HG03159 (cell line): ENCODE data around the gene CNPY2.
"Not testable (repeated sequence)": the region's sequence is repeated elsewhere in the genome, so short reads cannot be mapped to it uniquely, and the experiment has no call there.

Experiments
- ATAC-seq: cut with Tn5 transposase; IDR thresholded peaks from one replicate; pipeline ENCODE4 v1.9.1; 2021; ENCODE audit warnings: mild to moderate bottlenecking, moderate library complexity; ENCODE audit not compliant: unreplicated experiment

The CNPY2 gene

DNA sequence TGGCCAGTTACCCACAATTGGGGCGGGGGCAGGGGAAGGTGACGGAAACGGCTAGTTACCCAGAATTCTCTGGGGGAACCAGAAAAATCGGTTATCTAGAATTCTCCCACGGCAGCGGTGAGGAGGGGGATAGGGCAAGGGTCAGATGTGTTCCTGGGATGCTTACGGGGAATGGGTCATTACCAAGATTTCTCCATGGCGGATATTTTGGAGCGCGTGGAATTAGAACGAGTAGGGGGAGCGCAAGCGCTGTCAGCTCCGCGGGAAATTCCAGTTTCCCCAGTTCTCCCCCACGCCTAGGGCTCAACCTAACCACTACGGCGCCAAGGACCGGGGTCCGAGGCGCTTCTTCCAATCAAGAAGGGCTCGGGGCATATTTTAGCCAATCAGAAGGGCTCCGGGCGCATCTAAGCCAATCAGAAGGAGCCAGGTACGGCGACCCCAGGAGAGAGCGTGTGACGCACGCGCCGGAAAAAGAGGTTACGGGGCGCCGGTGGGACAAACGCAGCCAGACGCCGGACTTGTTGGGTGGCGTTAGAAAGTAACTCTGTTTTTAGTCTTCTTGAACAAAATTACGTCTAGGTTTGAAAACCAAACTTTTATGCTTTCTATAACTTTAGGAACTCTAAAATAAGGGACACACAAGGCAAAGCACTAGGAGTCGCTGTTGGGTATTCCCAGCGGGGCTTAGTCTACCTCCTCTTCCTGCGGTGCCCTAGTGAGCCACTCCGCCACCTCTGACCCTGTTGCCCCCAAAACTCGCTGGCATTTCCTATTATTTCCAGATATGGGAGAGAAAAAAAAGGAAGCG, 18.1 kb upstream of the CNPY2 start, which contains the start of gene PAN2:
Gene PAN2 (minus strand): TSS at position 322 of the 811 bp plus-strand sequence. CDS start 906 bp downstream, outside the sequence.
- peak; percentile 95 for ATAC-seq

DNA sequence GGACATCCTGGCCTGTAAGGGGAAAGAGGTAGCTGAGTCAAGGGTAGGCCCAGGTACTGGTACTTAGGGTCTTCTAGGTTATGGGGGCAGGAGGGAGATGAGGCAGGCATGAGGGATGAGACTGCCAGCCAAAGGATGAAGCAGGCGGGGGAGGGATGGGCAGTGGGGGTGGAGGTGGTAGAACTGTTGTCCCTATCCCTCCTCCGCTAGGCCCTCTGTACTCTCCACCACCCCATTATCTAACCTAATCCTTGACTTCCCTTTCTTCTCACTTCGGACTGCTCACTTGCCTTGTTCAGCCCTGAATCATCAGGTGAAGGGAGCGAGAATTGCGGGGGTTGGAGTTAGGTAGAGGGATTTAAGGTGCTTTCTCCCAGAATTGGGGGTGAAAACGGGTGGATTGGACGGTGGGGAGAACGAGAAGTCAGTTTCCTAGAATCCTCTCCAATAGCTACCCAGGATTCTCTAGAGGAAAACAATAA, 17.4 kb upstream of the CNPY2 start:
- ATAC-seq = no peak

DNA sequence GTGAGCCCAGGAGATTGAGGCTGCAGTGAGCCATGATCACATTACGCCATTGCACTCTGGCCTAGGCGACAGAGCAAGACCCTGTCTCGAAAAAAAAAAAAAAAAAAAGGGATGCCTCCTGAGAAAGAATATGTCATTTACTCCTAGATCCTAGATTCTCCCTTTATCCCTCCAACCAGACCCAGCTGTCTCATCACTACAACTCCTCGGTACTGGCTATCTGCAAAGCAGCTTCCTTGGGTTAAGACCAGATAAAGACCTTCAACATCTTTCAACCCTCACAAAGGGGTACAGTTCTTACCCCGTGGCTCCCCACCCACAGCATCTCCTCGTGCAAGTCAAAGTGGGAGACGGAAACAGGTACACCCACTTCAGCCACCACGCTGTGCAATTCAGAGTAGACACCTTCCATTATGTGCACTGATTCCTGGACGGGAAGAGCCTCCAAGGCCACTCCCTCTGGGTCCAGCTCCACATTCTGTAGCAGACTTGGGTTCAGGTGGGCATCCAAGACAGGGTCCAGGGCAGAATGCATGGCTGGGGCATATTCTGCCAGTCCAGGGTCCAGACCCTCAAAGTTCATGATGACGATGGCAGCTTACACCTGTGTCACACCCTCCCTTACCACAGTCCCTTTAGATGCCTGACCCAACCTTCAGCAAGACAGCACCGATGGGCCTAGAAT, 16.9 kb upstream of the CNPY2 start:
- ATAC-seq = no peak

DNA sequence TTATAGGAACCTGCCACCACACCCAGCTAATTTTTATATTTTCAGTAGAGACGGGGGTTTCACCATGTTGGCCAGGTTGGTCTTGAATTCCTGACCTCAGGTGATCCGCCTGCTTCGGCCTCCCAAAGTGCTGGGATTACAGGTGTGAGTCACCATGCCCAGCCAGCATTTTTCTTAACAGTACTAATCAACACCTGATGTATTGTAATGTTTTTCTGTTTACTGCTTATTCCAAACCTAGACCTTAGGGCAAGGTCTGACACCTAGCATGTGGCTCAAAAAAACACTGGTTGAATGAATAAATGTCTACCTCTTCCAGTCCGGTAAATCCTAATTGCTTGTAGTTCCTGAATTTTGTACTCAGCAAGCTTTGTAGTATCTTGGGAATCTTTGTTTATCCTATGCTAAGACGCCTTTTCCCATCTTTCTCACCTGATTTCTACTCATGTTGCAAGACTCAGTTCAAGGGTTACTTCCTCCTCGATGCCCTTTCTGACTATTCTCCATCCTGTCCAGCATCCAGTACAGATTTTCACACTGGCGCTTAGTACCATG, 15.2 kb upstream of the CNPY2 start:
- ATAC-seq = no peak

DNA sequence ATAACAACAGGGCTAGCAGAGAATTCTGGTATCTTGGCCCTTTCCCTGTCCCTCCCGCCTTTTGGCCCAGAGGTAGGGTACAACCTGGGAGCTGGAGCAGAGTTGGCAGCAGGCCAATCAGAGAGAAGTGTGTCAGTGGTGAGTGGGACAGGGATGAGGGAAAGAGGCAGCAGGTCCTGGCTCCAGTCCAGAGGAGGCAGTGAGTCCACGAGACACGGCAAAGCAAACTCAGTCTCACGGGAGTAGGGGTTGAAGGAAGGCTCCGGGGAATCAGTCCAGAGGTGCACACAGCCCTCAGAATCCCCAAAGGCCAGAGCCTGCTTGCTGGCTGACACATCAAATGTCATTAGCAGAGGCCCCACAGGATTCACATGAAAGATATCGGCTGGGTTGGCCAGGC, 10.7 kb upstream of the CNPY2 start:
- no peak for ATAC-seq

DNA sequence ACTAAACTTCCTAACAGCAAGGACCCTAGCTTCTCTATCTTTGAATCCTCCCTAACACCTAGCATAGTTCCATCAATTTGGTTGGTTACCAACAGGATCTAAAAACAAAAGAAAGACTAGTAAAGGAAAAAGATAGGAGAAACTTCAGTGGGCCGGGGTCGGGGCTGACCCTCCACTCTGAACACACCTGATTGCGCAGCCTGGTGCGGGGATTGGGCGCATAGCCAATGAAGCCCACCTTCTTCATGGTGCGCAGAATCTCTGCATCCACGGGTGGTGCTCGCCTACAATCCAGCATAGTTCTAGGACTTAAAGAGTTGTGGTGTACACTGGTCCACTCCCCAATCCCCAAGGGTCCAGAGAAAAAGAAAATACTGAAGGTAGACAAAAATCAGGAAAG, 10.3 kb upstream of the CNPY2 start:
- ATAC-seq = no peak

DNA sequence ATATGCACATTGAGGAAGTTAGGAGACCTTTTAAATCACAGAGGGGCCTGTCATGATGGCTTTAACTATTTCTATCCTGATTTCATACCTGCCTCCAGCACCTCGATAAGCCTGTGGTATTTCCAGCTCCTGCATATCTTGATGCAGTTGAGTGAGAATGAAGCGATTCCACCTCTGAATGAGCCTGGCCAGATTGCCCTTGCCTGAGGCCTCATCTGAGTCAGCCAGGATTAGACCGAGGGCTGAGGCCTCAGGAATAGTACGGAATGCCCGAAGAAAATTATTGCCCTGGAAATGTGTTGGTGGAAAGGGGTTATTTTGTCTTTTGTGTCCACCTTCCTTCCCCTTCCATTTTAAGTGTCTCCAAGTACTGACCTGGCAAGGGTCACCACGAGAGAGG, 8.4 kb upstream of the CNPY2 start:
- ATAC-seq = no peak

DNA sequence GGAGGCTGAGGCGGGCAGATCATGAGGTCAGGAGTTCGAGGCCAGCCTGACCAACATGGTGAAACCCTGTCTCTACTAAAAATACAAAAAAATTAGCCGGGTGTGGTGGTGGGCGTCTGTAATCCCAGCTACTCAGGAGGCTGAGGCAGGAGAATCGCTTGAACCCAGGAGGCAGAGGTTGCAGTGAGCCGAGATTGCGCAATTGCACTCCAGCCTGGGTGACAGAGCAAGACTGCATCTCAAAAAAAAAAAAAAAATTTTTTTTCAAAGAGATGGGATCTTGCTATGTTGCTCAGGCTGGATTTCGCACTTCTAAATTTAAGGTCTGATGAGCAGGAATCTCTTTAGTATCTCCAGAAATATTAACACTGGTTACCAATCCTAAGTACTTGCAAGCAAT, 5.8 kb upstream of the CNPY2 start:
- not testable (repeated sequence) for ATAC-seq

DNA sequence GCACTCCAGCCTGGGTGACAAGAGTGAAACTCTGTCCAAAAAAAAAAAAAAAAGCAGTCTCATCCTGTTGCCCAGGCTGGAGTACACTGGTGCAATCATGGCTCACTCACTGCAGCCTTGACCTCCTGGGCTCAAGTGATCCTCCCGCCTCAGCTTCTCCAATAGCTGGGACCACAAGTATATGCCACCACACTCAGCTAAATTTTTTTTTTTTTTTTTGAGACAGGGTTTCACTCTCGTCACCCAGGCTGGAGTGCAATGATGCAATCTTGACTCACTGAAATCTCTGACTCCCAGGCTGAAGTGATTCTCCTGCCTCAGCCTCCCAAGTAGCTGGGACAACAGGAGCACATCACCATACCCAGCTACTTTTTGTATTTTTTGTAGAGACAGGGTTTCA, 5.2 kb upstream of the CNPY2 start:
- no peak for ATAC-seq

DNA sequence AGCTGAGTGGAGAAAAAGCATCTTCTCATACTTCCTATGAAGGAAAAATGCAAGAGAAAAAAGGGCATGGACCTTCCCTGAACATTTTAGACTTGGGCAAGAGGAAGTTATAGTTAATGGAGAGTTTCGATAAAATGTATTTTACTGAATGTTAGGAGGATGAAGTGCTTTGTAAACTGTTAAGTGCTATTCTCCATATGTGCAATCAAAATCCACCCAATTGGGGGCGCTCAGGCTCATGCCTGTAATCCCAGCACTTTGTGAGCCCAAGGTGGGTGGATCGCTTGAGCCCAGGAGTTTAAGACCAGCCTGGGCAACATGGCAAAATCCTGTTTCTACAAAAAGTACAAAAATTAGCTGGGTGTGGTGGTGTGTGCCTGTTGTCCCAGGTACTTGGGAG, 1.9 kb upstream of the CNPY2 start:
- no peak for ATAC-seq

DNA sequence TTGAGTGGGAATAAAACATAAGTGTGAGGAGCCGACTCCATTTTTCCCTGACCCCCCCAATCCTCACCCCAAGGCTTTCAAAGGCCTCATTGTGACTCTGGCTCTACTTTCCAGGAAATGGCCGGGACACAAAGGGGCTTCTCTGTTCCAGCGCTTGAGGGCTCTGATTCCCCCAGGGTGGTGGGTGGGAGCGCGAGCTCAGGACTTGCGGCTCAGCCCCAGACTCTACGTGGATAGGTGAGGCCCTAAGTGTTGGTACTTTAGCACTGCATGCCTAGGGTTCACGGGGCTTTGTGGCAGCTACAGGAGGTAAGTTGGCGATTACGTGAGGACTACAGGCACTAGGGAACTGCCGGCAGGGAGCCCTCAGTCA, 553 bp downstream of the CNPY2 start:
- no peak for ATAC-seq

DNA sequence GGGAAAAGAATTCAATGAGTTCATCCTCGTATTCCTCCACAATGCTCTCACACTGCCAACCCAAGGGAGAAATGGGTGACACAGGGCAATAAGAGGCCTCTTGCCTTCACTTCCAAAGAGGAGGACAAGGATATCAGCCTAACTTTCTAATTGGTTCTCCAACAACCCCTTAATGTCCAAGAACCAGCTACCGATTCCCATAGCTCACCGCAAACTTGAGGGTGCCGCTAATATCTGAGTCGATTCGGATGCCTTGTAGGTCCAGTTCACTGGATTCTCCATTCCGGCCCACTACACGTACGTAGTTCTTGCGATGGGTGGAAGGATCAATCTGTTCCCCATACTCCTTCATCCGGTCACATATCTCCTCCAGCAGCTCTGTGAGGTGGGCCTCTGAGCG, 4.8 kb downstream of the CNPY2 start:
- no peak for ATAC-seq

DNA sequence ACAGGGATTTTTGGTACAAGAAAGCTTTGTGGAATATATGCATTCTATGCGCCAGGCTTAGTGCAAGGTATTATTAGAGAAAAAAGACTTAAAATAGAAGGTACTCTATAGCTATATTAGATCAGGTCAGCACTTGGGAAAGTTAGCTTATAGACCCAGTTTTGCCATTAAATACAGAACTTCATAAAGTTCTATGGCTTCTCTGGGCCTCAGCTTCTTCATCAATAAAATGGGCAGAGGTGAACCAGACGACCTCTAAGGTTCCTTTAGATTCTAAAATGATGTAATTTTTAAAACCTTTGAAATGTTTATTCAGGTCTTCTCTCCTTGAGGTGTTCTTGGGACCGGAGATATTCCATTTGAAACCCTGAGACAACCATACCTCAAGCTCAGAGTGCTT, 7.1 kb downstream of the CNPY2 start:
- no peak for ATAC-seq

DNA sequence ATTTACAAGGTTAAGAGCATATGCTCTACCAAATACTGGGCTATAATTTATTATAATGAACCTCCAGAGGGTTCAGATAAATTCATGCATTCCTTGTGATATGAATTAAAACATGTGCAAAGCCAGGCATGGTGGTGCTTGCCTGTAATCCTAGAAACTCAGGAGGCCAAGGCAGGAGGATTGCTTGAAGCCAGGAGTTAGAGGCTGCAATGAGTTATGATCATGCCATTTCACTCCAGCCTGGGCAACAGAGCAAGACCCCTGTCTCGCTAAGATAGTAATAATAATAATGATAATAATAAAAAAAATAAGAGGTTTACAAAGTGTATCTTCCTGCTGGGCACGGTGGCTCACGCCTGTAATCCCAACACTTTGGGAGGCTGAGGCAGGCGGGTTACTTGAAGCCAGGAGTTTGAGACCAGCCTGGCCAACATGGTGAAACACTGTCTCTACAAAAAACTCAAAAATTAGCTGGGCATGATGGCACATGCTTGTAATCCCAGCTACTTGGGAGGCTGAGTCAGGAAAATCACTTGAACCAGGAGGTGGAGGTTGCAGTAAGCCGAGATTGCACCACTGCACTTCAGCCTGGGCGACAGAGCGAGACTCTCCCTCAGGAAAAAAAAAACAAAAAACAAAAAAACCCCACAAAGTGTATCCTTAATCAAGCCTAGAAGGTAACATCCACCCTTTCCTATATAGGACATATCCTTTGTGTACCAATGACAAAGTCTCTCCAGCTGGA, 8.4 kb downstream of the CNPY2 start:
- no peak for ATAC-seq

DNA sequence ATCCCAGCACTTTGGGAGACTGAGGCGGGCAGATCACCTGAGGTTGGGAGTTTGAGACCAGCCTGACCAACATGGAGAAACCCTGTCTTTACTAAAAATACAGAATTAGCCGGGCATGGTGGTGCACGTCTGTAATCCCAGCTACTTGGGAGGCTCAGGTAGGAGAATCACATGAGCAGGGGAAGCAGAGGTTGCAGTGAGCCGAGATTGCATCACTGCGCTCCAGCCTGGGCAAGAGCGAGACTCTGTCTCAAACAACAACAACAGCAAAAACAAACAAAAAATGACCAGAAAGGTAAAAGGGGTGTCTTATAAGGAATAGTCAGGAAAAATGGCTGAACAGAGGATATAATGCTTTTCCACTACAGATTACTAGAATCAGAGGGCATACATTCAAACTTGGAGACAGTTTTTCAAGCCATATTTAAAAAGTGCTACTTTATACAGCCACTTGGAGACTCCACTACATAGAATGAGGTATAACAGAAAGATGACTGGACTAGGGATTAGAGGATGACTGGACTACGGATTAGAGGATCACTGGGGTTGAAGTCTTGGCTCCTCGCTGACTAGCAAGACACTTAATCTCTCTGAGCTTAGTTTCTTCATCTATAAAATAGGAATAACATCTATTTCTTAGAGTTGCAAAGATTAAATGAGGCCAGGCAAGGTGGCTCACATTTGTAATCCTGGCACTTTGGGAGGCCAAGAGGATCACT, 10.8 kb downstream of the CNPY2 start:
- no peak for ATAC-seq

DNA sequence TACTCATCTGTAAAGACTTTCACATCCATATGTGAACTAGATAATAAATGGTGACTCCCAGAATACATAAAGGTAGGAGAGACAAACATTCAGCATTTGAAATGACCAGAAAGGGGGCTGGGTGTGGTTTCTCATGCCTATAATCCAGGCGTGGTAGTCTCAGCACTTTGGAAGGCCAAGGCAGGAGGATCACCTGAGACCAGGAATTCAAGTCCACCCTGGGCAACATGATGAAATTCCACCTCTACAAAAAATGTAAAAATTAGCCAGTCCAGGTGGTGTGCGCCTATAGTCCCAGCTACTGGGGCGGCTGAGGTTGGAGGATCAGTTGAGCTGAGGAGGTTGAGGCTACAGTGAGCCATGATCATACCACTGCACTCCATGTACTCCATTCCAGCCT, 11.5 kb downstream of the CNPY2 start:
- ATAC-seq = no peak

DNA sequence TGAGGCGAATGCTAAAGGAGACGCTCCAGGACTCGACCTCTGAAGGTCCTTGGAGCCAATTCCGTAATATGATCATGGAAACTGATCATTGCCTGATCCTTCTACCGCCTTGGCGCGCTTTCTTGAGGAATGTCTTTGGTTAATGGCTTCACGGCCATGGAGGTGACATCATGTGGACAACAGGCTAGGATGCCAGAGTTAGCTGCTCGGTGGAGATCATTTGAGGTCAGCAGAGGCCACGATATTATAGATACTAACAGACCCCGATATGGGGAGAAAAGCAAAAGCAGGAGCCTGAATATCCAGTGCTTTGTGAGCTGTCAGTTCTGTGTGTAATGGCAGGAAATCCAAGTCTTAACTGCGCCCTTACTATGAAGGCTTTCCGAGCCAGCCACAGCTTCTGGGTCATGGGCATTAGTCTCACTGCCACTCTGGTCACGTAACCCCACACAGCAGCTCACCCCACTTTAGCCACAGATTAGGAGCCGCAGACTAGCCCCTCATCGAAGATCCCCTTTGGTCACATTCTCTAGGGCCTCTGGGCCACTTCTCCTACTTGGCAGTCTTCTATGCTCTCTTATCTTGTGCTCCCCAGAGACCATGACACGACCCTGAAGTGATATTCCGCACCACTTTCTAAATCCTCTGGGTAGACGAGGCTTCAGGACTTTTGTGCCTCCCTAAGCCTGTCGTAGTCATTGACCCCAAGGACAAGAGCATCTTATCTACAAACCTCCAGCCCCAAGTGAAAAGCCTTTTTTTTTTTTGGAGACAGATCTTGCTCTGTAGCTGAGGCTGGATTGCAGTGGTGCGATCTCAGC, 14.9 kb downstream of the CNPY2 start:
- ATAC-seq = no peak

DNA sequence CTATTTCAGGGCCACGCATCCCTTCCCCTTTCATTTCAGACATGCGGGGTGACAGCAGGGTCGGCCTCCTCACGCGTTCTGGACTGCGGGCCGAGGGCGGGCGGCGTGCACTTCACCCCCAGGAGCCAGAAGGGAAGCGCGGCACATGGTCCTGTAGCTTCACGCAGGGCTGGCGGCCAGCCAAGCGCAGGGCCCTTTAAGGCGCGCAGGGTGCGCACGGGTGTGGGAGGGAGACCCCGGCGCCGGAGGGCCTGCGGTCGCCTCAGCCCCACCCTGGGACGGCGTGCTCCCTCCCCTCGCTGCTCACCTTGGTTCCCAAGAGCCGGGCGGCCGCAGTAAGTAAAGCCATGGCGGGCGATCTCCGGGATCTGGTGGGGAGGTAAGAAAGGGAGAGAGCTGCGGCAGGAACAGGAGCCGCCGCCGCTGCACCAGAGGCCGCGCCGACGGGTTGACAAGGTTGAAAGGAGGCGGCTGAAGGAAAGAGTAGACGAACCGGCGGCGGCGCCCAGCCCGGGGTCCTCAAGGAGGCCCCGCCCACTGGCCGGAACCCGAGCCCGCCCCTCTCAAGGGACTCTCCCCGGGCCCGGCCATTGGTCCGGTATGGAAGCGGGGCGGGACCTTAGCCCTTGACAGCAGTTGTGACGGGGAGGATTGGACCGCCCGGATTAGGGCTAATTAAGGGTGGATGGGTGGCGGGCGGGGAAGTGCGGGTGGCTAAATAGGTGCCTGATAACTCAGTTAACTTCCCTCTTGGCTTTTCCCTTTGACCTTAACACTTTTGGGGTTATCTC, 15.7 kb downstream of the CNPY2 start, which contains the start of gene CS:
Gene CS (minus strand): TSS at position 478 of the 791 bp plus-strand sequence. CDS start 129 bp downstream, at position 349.
- peak; percentile 90 for ATAC-seq

DNA sequence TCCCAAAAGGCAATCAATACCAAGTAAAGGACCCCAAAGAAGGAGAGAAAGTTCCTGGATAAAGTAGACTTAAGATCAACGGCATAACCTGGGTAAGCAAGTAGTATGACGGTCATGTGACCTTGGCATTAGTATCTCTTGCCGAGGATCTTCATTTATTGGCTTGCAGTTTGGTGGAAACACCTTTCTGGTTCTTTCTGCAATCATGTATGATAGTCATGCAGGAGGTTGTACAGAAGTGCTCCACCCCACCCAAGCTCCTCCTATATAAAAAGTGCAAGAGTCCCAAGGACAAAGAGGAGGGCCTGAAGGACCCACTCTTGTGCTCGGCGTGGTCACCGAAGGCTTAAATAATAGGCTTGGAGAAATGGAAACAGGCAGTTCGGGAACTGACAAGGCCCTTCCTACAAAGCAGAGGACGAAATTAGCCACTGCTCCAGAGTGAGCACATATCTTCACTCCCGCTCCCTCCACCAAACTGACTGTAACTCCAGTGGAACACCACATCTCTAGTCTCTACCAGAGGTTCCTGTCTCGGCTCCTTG, 16.4 kb downstream of the CNPY2 start:
- no peak for ATAC-seq
